VCaP (cell line): ENCODE data around the gene PLEKHG4.
A peak's percentile ranks its signal among the peaks of the same experiment; 100 is the strongest.

Experiments
- H3K27ac ChIP-seq: fragments of 450-650 bp; 2 replicates; pipeline ENCODE4 v1.5.1; 2017
- TF ChIP-seq, protein P1 (sequence below): fragments of 450-650 bp; conservative IDR thresholded peaks from 2 replicates; pipeline ENCODE4 v1.5.1; 2017; ENCODE audit warnings: mild to moderate bottlenecking, moderate library complexity

Gene PLEKHG4

DNA sequence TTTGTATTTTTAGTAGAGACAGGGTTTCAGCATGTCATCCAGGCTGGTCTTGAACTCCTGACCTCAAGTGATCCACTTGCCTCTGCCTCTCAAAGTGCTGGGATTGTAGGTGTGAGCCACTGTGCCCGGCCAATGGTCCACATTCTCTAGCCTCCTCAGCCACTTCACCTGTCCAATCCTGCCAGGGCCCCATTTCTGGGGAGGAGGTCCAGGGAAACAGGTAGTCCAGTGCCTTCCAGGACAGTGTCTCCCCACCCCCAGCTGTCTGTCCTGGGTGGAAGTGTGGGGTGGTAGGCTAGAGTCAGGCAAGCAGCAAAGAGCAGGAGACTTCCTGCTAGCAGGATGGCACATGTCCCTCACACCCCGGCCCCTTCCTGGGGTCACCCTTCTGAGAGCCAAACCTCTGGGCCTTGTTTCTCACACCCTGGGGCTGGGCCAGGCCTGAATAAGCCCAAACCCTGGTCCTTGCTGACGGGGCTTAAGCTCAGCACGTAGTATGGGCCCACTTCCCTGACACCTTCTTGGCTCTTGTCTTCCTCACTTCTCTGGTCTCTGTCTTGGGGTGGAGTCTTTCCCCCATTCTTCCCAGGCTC lies 37.1 kb upstream of the PLEKHG4 start:
- peak overlapping the region; percentile 67; the same call in 1 of the 2 replicates for H3K27ac ChIP-seq

DNA sequence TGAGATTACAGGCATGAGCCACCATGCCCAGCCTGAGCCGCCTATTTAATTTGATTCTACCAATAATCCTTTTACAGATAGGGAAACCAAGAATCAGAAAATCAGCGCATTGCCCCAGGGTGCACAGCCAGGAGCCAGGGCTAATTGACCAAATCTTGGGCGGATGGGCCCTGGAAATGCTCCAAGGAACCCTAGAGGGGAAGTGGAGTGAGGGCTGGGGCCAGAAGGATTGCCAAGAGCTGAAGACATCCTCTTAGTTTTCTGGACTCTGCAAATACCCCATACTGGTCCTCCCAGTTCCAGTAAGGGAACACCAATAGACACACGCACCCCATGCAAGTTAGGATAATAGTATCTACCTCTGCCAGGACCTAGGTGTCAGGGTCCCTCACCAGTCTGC lies 35.9 kb upstream of the PLEKHG4 start:
- TF ChIP-seq, protein P1, sequence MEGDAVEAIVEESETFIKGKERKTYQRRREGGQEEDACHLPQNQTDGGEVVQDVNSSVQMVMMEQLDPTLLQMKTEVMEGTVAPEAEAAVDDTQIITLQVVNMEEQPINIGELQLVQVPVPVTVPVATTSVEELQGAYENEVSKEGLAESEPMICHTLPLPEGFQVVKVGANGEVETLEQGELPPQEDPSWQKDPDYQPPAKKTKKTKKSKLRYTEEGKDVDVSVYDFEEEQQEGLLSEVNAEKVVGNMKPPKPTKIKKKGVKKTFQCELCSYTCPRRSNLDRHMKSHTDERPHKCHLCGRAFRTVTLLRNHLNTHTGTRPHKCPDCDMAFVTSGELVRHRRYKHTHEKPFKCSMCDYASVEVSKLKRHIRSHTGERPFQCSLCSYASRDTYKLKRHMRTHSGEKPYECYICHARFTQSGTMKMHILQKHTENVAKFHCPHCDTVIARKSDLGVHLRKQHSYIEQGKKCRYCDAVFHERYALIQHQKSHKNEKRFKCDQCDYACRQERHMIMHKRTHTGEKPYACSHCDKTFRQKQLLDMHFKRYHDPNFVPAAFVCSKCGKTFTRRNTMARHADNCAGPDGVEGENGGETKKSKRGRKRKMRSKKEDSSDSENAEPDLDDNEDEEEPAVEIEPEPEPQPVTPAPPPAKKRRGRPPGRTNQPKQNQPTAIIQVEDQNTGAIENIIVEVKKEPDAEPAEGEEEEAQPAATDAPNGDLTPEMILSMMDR, result no peak
- no peak overlapping the region for H3K27ac ChIP-seq

More for the DNA sequence above, 37.1 kb upstream of the PLEKHG4 start:
- TF ChIP-seq, protein P1, result no peak

DNA sequence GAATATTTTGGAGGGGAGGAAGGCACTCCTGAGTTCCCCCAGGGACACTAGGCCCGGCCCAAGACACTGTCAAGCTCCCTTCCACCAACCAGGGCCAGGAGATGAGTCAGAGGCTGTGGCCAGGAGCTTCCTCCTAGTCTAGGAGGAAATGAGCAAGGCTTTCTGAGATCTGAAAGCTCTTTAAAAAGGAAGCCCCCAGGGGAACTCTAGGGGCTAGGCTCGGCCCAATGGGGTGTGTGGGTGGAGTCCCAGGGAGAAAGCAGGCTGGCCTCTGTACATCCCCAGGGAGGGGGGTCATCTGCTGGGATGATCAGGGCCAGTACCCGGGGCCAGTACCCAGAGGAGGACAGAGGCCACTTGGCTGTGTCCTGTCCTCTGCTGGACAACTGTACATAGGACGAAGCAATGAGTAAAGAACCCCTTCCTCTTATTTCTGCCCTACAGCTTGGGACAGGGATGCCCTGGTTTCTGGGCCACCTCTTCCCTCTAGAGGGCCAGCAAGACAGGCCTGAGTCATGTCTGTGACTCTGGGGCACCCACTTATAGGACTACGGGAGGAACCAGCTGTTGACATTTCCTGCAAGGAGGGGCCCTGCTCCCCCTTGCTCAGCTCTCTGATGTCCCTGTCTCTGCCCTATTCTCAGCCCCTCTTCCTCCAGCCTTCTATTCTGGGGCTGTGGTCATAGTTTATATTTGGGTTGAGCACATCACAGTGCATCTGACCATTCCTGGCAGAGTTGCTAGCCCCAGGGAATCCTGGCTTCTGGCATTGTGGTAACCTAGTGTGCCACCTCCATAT lies 34.7 kb upstream of the PLEKHG4 start:
- TF ChIP-seq, protein P1, result no peak
- no peak overlapping the region for H3K27ac ChIP-seq

DNA sequence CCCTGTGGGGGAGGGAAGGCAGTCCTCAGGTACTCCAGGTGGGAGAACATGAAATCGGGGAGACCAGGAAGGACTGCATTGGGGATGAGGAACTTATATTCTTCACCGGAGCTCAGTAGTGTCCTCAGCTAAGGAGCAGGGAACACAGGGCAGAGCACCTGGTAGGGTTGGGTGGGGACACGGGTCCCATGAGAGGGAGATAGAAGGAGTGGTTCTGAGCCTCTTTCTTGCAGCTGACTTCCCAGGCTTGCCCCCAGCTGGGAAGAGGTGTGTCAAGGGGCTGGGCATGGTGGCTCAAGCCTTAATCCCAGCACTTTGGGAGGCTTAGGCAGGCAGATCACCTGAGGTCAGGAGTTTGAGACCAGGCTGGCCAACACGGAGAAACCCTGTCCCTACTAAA lies 34.1 kb upstream of the PLEKHG4 start:
- H3K27ac ChIP-seq, result peak overlapping the region; percentile 80
- TF ChIP-seq, protein P1, result no peak

DNA sequence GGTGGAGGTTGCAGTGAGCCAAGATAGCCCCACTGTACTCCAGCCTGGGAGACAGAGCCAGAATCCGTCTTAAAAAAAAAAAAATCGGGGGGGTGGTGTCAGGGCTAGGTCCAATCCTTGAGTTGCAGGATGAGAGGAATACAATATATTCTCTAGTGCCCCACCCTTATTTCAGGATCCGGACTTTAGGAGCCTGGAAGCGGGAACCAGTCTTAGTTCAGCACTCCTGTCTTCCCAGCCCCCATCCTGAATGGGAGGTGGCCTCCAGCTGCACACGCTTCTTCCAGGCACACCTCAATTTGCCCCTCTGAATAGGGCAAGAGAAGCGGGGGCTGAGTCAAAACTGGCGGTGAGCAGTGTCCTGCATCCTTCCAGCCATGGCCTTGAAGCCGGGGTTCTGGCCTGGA lies 33.7 kb upstream of the PLEKHG4 start:
- TF ChIP-seq, protein P1, result no peak
- H3K27ac ChIP-seq, result peak overlapping the region; percentile 80

DNA sequence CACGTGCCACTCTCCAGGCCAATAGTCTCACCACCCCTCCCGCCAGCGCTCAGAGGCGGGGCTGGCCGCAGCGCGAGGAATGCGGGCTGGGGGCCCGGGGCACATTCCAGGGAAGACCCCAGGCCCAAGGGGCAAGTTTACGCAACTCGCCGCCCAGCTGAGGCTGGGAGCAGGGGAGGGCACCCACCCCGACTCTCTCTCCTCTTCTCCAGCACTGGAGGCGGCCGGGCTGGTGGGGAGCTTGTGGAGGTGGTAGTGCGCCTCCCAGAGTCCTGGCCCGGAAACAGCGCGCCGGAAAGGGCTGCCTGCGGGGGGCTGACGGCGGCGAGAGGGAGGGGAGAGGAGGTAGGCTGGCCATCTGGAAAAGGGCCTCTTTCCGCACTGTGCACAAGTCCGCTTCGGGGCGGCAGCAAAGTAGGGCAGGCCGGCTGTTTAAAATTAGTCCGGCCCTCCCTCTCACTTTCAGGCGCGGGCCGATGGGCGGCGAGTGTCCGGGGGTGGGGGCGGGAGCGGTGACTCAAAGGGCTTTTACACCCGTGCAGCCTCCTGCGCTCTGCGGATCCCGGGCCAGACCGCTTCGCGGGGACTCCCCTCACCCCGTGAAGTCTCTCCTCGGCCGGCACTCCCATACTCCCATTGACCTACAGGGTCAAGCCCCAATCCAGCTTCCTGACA lies 33.1 kb upstream of the PLEKHG4 start:
- peak overlapping the region; percentile 80 for H3K27ac ChIP-seq

More for the DNA sequence above, 33.1 kb upstream of the PLEKHG4 start:
- TF ChIP-seq, protein P1, result peak; percentile 26; the same call in 1 of the 2 replicates
